Activated CD4-positive, CD25-positive, alpha-beta regulatory T cell treated with anti-CD3 and anti-CD28 coated beads, Interleukin-2, amount 50 U/mL, for 24 hours (primary cell): Measurements from ENCODE around the gene S100A16.

Experiments used
- ATAC-seq, 2 donors: fragments of 150-1000 bp; cut with Tn5 transposase; one replicate each; pipeline ENCODE4 v1.10.0; 2021; ENCODE audit warnings: mild to moderate bottlenecking in 1 of 2, moderate library complexity in 1 of 2

The S100A16 gene

GRCh38 chr1:153635872-153636271 is 22.9 kb upstream of the S100A16 start:
- no peak for ATAC-seq

DNA sequence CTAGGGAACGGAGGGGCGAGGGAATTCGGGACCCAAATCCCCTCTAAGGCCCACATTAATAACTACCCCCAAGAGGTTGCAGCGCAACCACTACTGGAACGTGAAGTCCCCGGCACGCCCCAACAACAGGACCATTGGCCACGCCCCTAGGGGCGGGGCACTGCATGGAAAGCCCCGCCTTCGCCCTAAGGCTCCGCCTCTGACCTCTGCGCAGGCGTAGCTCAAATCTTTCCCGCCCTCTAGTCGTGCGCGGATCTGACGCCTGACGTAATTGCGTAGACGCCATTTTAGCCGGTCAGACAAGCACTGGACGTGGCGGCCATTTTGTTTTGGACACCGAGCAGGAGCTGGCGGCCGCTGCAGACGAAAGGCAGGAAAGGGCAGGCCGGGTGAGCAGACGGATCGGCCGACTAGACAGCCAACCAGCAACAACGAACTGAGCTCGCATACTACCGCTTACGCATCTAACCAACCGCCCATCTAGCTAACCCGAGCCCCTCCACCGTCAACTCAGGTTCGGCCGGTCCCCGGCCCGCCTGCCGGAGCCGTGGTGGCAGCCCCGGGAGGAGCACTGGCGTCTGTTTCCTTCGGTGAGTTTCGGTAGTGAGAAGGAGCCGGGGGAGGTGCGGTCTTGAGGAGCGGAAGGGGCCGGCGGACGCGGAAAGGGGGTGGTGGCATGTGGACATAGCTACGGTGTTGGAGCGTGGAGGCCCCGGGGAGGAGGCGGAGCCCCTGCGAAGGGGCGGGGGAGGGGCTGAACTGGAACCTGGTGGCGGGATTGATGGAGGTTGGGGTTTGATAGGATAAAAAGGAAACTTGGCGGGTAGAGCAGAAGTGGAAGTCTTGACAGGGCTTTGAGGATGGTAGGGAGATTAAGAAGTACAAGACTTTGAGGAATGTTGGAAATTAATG is 21.1 kb upstream of the S100A16 start, which contains the start of gene CHTOP:
Gene CHTOP, plus strand, starts transcription at position 313 of the 912 bp plus-strand sequence. CDS start 2,523 bp downstream, outside the sequence.
- peak; percentile 86 to 89 for ATAC-seq

DNA sequence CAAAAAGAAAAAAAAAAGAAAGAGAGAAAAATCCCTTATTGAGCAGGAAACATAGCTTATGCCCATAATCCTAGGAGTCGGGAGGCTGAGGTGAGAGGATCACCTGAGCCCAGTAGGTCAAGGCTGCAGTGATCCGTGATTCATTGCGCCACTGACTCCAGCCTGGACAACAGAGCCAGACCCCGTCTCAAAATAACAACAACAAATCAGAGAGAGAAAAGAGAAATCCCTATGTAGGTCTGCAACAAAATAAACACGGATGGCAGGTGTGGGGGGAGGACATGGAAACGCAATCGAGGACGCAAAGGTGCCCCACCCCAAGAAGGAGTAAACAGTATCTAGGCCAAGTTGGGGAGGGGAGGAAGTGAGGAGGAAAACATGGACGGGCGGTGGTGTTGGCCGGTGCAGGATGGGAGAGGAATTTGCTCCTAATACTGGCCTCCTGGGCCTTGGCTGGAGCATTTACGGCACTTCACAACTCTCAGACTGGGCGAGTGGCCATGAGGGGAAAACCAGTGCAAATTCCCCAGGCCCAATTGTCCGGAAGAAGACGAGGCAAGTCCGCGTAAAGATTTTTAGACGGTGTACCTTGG is 20.3 kb upstream of the S100A16 start:
- ATAC-seq: no peak

DNA sequence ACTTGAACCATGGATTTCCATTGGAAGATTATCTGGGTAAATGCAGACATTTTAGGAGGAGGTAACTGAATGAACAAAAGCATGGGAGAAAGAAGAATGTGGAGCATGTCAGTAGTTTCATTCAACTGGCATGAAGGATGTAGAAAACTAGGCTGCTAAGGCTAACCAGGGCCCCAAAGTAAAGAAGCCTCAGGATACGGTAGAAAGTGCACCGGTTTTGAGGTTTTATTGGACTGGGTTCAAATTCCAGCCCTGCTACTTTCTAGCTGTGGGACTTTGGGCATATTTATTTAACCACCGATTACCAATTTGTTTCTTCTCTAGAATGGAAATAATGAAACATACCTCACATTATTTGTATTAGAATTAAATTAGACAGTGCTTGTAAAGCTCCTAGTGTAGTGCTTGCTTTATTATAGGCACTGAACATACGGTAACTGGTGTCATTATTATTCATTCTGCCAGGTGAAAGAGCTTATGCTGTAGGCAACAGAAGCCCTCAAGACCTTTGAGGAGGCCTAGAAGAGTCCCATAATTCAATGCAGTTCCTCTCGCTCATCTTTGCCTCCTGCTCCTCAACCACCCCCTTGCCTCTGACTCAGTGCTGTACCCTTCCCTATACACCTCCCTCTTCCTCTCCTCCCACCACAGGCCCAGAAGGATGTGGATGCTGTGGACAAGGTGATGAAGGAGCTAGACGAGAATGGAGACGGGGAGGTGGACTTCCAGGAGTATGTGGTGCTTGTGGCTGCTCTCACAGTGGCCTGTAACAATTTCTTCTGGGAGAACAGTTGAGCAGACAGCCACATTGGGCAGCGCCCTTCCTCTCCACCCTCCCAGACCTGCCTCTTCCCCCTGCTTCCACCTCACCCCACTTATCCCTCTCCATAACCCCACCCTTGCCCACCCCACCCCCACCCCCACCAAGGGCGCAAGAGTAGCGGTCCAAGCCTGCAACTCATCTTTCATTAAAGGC is 18.4 kb upstream of the S100A16 start:
- ATAC-seq: no peak

- ATAC-seq: no peak
Observed at GRCh38 chr1:153630384-153630783, 17.4 kb upstream of the S100A16 start.

GRCh38 chr1:153629971-153630370 is 17.0 kb upstream of the S100A16 start:
- ATAC-seq: no peak

GRCh38 chr1:153629343-153629665 is 16.4 kb upstream of the S100A16 start:
- ATAC-seq: no peak

DNA sequence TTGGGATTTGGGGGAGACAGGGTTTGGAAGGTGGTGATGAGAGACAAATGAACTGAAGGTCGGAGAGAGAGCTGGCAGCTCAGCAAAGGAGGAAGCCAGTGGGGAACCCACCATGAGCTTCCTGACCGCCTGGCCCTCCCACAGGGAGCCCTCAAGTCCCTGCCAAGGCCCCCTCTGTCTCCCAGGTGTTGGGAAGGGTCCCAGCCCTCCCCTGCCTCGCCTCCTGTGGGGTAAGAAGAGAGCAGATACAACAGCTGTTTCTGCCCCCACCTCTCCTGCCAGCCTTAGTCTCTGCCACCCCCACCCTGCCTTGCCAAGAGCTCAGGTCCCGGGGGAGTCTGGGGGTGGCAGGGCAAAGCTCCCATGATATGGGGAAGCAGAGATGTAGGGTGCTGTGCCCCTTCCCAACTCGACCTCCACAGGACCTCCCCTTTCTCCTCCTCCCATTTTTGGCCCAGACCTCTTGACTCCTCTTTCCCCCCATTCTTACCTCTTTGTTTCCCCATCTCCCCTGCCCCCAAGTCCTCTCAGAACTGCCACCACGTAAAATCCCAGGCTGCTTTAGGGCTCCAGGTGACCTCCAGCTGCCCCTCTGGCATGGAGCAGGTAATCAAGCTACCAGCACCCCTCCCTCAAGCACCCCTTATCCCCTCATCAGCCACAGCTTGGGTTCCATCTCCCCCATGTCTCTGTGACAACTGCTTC is 15.9 kb upstream of the S100A16 start:
- ATAC-seq: no peak

DNA sequence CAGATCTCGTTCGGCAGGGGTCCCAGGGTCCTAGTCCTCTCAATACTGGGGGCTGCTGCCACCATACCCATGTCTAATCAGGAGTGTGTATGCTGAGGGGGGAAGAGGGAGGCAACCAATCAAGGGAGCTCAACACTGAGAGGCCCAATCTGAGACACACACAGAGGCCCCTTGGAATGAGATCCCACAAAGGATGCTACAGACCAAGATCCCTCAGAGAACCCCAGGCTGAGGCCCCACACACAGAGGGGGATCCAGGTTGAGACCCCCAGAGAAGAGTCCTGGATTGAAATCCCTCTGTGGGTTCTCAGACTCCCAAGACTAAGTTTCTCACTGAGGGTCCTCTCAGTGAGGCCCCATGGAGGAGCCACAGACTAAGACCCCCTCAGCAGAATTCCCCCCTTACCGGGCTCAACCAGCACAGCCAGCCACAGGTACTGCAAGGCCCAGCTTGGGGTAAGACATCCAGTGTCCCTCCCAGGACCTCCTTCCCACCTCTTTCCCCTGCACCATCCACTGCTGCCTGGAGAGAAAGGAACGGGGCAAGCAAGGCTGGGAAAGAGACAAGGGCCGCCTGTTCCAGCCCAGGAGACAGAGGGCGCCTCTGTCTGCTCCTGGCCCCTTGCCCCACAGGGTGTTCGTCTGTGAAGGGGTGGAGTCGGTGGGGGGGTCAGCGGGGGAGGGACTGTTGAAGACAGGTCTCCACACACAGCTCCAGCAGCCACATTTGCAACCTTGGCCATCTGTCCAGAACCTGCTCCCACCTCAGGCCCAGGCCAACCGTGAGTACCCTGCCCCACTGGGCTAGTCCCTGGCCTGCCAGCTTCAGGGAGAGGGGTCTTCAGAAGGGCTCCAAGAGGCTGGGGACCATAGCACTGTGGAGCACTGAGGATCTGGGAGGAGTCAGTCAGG is 15.0 kb upstream of the S100A16 start, which contains the start of gene S100A1:
Gene S100A1, plus strand, starts transcription at position 720 of the 912 bp plus-strand sequence. CDS start 2,088 bp downstream, outside the sequence.
- ATAC-seq: no peak

DNA sequence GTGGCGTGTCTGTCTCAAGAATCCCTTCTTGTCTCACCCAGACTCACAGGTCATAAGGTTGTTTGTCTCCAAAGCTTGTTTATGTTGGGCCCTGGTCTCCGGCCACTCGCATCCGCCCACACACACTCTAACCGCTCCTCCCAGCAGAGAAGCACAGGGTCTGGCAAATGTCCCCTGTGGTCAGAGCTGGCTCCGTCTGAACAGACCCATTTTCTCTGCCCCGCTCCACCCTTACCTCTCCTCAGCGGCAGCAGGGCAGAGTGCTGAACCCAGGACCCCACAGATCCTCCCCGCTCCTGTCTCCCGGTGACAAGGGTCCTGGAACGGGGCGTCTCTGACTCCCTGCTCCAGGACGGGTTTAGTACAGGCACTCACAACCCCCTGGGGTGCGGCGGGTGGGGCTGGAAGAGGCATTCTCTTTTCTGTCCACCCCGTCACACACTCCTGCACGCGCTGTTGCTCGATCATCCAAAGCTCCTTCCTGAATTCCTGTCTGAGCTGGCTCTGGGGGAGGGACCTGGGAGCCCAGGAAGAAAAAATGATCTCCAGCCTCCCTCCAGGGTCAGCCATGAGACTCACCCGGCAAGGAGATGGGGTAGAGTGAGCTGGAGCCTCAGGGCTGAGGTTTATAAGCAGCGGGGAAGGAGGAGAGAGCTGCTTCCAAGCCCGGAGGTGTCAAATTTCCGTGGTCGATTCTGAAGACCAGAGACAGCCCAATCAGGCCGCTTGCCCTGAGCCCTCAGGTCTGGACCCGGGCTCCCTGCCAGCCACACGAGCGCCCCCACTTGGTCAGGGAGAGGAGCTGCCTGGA is 14.2 kb upstream of the S100A16 start, which contains the start of gene S100A13:
Gene S100A13, minus strand, starts transcription at position 602 of the 811 bp plus-strand sequence. CDS start 1,033 bp downstream, outside the sequence.
- no peak for ATAC-seq

GRCh38 chr1:153626477-153626903 is 13.6 kb upstream of the S100A16 start:
- ATAC-seq: no peak

DNA sequence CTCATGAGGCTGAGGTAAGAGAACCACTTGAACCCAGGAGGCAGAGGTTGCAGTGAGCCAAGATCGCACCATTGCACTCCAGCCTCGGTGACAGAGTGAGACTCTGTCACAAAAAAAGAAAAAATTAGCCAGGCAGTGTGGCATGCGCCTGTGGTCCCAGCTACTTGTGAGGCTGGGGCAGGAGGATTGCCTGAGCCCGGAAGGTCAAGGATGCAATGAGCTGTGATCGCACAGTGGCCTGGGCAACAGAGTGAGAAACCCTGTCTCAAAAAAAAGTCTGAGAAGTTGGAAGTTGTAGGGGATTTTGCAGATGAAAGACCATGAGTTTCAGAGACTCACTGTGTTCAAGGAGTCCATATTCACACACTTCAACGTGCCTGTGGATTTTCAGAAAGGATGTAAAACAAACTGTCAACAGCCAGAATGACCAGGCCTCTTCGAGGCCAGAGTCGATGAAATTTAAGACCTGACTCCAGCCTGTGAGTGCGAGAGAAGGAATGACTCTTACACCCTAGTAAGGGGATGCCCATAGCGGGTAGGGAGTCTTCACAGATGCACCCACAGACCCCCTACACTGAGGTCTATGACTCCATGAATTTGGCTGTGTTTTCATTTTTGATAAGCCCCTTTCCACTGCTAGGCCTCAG is 12.2 kb upstream of the S100A16 start:
- ATAC-seq: no peak

GRCh38 chr1:153623101-153623500 is 10.2 kb upstream of the S100A16 start:
- no peak for ATAC-seq

DNA sequence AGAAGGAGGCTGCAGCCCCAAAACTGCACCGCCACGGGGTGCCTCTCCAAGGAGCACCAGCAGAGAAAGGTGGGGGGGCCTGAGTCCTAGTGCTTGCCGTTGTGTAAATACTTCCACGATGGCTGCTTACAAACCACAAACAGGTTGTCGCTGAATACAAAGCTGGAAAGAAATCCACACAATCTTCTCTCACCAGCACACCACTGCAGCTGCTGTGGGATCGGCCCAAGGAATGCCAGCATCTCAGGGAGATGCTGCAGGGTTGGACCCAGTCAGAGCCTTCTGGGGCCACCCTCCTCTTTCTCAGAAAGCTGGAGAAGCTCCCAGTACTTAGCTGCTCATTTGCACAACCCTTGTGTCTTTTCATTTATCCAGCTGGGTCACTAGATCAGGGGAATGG is 6.2 kb upstream of the S100A16 start:
- ATAC-seq: no peak

- ATAC-seq: peak in 1 of 2 donors; percentile 91
Observed at GRCh38 chr1:153617663-153618062, 4.7 kb upstream of the S100A16 start.

DNA sequence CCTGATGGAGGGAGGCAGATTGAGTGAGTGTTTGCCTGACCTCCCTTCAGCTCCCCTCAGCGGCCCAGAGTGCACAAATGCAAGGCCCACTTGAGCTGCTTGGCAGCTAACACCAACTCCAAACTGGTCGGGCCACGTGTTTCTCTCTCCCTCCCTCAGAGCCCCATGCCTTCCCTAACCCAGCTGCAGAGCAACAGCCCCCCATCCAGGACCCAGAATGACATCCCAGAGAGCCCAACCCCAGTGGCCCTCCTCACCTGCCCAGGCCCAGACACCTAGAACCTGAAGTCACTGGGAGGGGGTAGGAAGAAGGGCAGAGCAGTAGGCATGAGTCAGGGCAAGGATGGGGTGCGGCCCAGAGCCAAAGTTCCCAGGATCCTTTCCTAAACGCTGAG is 4.0 kb upstream of the S100A16 start:
- ATAC-seq: no peak

DNA sequence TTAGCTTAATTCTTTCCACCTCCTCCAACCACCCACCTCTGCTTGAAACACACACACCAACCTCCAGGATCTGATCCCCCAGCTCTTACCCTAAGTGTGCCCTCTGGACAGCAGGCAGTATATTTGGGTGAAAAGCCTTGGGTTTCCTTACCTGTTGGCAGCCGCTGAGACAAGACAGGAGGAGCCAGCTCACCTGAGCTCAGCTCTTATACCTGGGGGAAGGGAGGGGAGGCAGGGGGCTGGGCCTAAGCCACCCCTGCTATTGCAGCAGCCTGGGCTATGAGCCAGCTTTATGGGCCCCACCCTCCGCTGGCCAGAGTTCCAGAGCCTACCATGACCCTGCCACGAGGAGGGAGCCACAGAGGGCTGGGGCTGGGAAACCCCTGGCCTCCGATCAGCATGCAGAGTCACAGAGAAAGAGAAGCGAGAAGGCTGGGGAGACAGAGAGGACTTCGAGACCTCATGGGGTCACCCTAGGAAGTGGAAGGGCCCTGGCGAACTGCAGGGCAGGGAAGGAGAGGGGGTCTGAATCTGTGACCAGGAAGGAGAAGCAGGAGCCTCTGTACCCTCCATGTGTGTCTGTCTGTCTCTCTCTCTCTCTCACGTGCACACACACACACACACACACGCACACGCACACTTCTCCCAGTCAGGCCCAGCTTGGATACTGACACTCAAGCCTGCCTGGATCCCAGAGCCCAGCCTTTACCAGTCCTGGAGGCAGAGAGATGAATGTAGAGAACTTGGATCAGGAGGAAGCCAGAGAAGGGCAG is 3.4 kb upstream of the S100A16 start, which contains the start of gene S100A14:
Gene S100A14, minus strand, starts transcription at position 182 of the 773 bp plus-strand sequence. CDS start 467 bp downstream, outside the sequence.
- no peak for ATAC-seq

DNA sequence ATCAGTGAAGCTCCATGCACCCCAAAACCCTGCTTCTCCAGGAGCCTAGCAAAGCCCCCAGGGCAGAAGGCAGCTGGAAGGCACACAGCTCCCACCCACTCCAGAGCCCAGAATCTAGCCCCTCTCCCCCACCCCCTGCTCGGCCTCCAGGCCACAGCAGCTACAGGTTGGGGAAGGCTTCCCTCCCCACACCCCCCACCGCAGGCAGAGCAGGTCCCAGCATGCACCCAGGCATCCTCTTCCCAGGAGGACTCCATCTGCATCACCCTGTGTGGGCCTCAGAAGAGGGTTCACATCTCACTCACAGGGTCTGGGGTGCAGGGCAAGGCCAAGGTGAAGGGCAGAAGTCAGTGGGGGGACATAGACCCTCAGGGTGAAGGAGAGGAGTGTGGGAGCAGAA is 2.5 kb upstream of the S100A16 start:
- ATAC-seq: no peak
